Stimulated activated naive B cell treated with anti-CD40 and anti-IgM and Interleukin-4, amounts not matched to agents 10 μg/mL and 1 μg/mL and 100 μg/mL, for 72 hours (primary cell): ENCODE measurements around the gene RPP25L.

ENCODE experiments used
- ATAC-seq, 2 donors: fragments of 150-1000 bp; cut with Tn5 transposase; replicated peaks; 2 replicates each; pipeline ENCODE4 v1.10.0; 2021; ENCODE audit warnings: moderate library complexity in 1 of 2
- DNase-seq: peaks from one replicate; pipeline ENCODE4 v3.0.0; 2021
- H3K27ac Mint-ChIP-seq: one replicate; pipeline ENCODE4 v1.8.0; 2022; ENCODE audit warnings: mild to moderate bottlenecking, mixed read lengths
- H3K27me3 Mint-ChIP-seq, 2 donors: one replicate each; pipeline ENCODE4 v1.8.0; 2022; ENCODE audit warnings: mixed read lengths in 2 of 2
- H3K36me3 Mint-ChIP-seq, 2 donors: one replicate each; pipeline ENCODE4 v1.8.0; 2022; ENCODE audit warnings: mixed read lengths in 2 of 2, mild to moderate bottlenecking in 1 of 2
- H3K4me1 Mint-ChIP-seq, 2 donors: one replicate each; pipeline ENCODE4 v1.8.0; 2022; ENCODE audit warnings: mixed read lengths in 2 of 2, mild to moderate bottlenecking in 1 of 2
- H3K4me3 Mint-ChIP-seq, 2 donors: one replicate each; pipeline ENCODE4 v1.8.0; 2022; ENCODE audit warnings: mild to moderate bottlenecking in 2 of 2, mixed read lengths in 2 of 2, moderate library complexity in 1 of 2
- H3K9me3 Mint-ChIP-seq, 2 donors: one replicate each; pipeline ENCODE4 v1.8.0; 2022; ENCODE audit warnings: mixed read lengths in 2 of 2, mild to moderate bottlenecking in 1 of 2

The RPP25L gene

GRCh38 chr9:34566972-34567371, 44.9 kb downstream of the RPP25L start:
- H3K4me1 Mint-ChIP-seq = peaks cover 5 to 8% of the 10 kb centered on the region in 2 donors
- no peaks in the 10 kb centered on the region for H3K36me3 Mint-ChIP-seq
- H3K4me3 Mint-ChIP-seq = no peak overlapping the region
- no peaks in the 10 kb centered on the region for H3K9me3 Mint-ChIP-seq
- no peak overlapping the region for H3K27ac Mint-ChIP-seq
- ATAC-seq (no peak), DNase-seq (no peak)
- H3K27me3 Mint-ChIP-seq = peaks cover 67 to 82% of the 10 kb centered on the region in 2 donors

GRCh38 chr9:34566322-34566721, 45.6 kb downstream of the RPP25L start:
- H3K4me3 Mint-ChIP-seq = no peak overlapping the region
- no peaks in the 10 kb centered on the region for H3K36me3 Mint-ChIP-seq
- ATAC-seq = no peak
- peaks cover 0 to 4% of the 10 kb centered on the region in 2 donors for H3K4me1 Mint-ChIP-seq
- no peak for DNase-seq
- no peak overlapping the region for H3K27ac Mint-ChIP-seq
- H3K9me3 Mint-ChIP-seq = no peaks in the 10 kb centered on the region
- H3K27me3 Mint-ChIP-seq = peaks cover 63 to 75% of the 10 kb centered on the region in 2 donors

- Mint-ChIP-seq H3K4me3 (no peak overlapping the region), H3K36me3 (no peaks in the 10 kb centered on the region), H3K27me3 (peaks cover 67 to 76% of the 10 kb centered on the region in 2 donors), H3K27ac (no peak overlapping the region), H3K9me3 (no peaks in the 10 kb centered on the region), H3K4me1 (peaks cover 0 to under 1% of the 10 kb centered on the region in 2 donors)
- no peak for ATAC-seq
- no peak for DNase-seq
Observed at GRCh38 chr9:34565856-34566255, 46.0 kb downstream of the RPP25L start.

GRCh38 chr9:34564617-34565016, 47.3 kb downstream of the RPP25L start:
- Mint-ChIP-seq H3K27me3 (peaks cover 70 to 74% of the 10 kb centered on the region in 2 donors), H3K4me3 (no peak overlapping the region), H3K9me3 (no peaks in the 10 kb centered on the region), H3K4me1 (no peaks in the 10 kb centered on the region), H3K36me3 (no peaks in the 10 kb centered on the region), H3K27ac (no peak overlapping the region)
- ATAC-seq = no peak
- no peak for DNase-seq

- Mint-ChIP-seq H3K27ac (no peak overlapping the region), H3K9me3 (no peaks in the 10 kb centered on the region), H3K4me3 (no peak overlapping the region), H3K36me3 (no peaks in the 10 kb centered on the region), H3K4me1 (no peaks in the 10 kb centered on the region), H3K27me3 (peaks cover 73 to 80% of the 10 kb centered on the region in 2 donors)
- no peak for ATAC-seq
- DNase-seq = no peak
Observed at GRCh38 chr9:34563262-34563661, 48.6 kb downstream of the RPP25L start.

GRCh38 chr9:34562135-34562745, 49.7 kb downstream of the RPP25L start:
- Mint-ChIP-seq H3K27ac (no peak overlapping the region), H3K4me1 (no peaks in the 10 kb centered on the region), H3K36me3 (no peaks in the 10 kb centered on the region), H3K4me3 (no peak overlapping the region), H3K27me3 (peaks cover 72 to 85% of the 10 kb centered on the region in 2 donors), H3K9me3 (no peaks in the 10 kb centered on the region)
- no peak for ATAC-seq
- no peak for DNase-seq

GRCh38 chr9:34560599-34561214, 51.2 kb downstream of the RPP25L start:
- DNase-seq (no peak), ATAC-seq (no peak)
- Mint-ChIP-seq H3K9me3 (no peaks in the 10 kb centered on the region), H3K4me3 (no peak overlapping the region), H3K27ac (no peak overlapping the region), H3K27me3 (peaks cover 71 to 82% of the 10 kb centered on the region in 2 donors), H3K36me3 (no peaks in the 10 kb centered on the region), H3K4me1 (no peaks in the 10 kb centered on the region)
